CD8-positive, alpha-beta memory T cell (primary cell): ENCODE results near the gene LRRC37A3. TPM values are rescaled to one million over a fixed set of nuclear protein-coding genes. Genes with fewer than 3 reads are reported as not detected.
"Not testable (repeated sequence)": the region's sequence is repeated elsewhere in the genome, so short reads cannot be mapped to it uniquely, and the experiment has no call there.

Experiments
- CTCF ChIA-PET: fragments of 350-600 bp; sonication (Branson Sonifier 250); formaldehyde crosslinking; loops from one replicate; lab custom pipeline; 2021; ENCODE audit warnings: antibody characterized with exemption; lab: Charles Lee
- POLR2A ChIA-PET: fragments of 350-600 bp; sonication (Branson Sonifier 250); formaldehyde crosslinking; loops from one replicate; lab custom pipeline; 2021; ENCODE audit warnings: antibody characterized with exemption; lab: Charles Lee
- DNase-seq, 5 donors: peaks; one replicate each; pipeline versions ENCODE4 v3.0.0 to v3.0.0-alpha.2; 2020 to 2022; ENCODE audit warnings: mixed read lengths in 1 of 5
- H3K27ac ChIP-seq: one replicate; pipeline ENCODE4 v1.7.0; 2013; ENCODE audit warnings: low read depth, mild to moderate bottlenecking, low read length, moderate library complexity
- H3K27me3 ChIP-seq: 2 replicates; pipeline ENCODE4 v1.7.0; 2013; ENCODE audit warnings: low read length, mild to moderate bottlenecking; ENCODE audit not compliant: insufficient read depth, poor library complexity, severe bottlenecking
- H3K36me3 ChIP-seq: 2 replicates; pipeline ENCODE4 v1.7.0; 2013; ENCODE audit warnings: mild to moderate bottlenecking, low read length, moderate library complexity; ENCODE audit not compliant: insufficient read depth
- H3K4me1 ChIP-seq: 2 replicates; pipeline ENCODE4 v1.7.0; 2013; ENCODE audit warnings: mild to moderate bottlenecking, low read length, moderate library complexity; ENCODE audit not compliant: insufficient read depth
- H3K4me3 ChIP-seq: 2 replicates; pipeline ENCODE4 v1.7.0; 2013; ENCODE audit warnings: mild to moderate bottlenecking, low read length
- H3K9me3 ChIP-seq: 2 replicates; pipeline ENCODE4 v1.7.0; 2013; ENCODE audit warnings: mild to moderate bottlenecking, low read length
- H3K27ac Mint-ChIP-seq, 8 donors: one replicate each; pipeline ENCODE4 v1.8.0; 2020 to 2021; ENCODE audit warnings: mixed read lengths in 8 of 8, mild to moderate bottlenecking in 6 of 8, inconsistent platforms in 3 of 8, moderate library complexity in 3 of 8
- H3K27me3 Mint-ChIP-seq, 2 donors: one replicate each; pipeline ENCODE4 v1.8.0; 2020 to 2021; ENCODE audit warnings: mixed read lengths in 2 of 2, mild to moderate bottlenecking in 1 of 2, moderate library complexity in 1 of 2
- H3K36me3 Mint-ChIP-seq, 3 donors: one replicate each; pipeline ENCODE4 v1.8.0; 2020 to 2021; ENCODE audit warnings: mixed read lengths in 3 of 3, inconsistent platforms in 1 of 3, mild to moderate bottlenecking in 1 of 3
- H3K4me1 Mint-ChIP-seq, 3 donors: one replicate each; pipeline ENCODE4 v1.8.0; 2020 to 2021; ENCODE audit warnings: mixed read lengths in 3 of 3, inconsistent platforms in 1 of 3, mild to moderate bottlenecking in 1 of 3
- H3K4me3 Mint-ChIP-seq, 7 donors: one replicate each; pipeline ENCODE4 v1.8.0; 2020 to 2021; ENCODE audit warnings: mixed read lengths in 7 of 7, mild to moderate bottlenecking in 6 of 7, moderate library complexity in 4 of 7, inconsistent platforms in 2 of 7
- H3K9me3 Mint-ChIP-seq, 5 donors: one replicate each; pipeline ENCODE4 v1.8.0; 2020 to 2022; ENCODE audit warnings: mixed read lengths in 5 of 5, mild to moderate bottlenecking in 3 of 5, moderate library complexity in 2 of 5, inconsistent platforms in 1 of 5
- polyA plus RNA-seq: library from polyadenylated mRNA; unstranded; fragments of 300-500 nt; fragmentation: Illumina TruSeq; gene quantifications from one replicate; pipeline ENCODE4 v1.2.3, GENCODE V29; 2021
- total RNA-seq, 2 experiments: library from RNA; stranded (reverse); gene quantifications; one replicate each; pipeline ENCODE4 v1.2.3, GENCODE V29; 2021

LRRC37A3 gene
- total and polyA plus RNA-seq, 3 experiments from 2014 or later, result 1.5 to 9.3 (median 6.6) TPM

GRCh38 chr17:64934284-64934778, 15.1 kb upstream of the LRRC37A3 start:
- CTCF ChIA-PET, H3K27ac Mint-ChIP-seq, H3K4me1 ChIP-seq, H3K4me3 Mint-ChIP-seq, H3K4me1 Mint-ChIP-seq, H3K36me3 ChIP-seq, H3K4me3 ChIP-seq, H3K27me3 ChIP-seq, DNase-seq, H3K9me3 ChIP-seq, H3K36me3 Mint-ChIP-seq, POLR2A ChIA-PET, H3K9me3 Mint-ChIP-seq, H3K27ac ChIP-seq, H3K27me3 Mint-ChIP-seq: not testable (repeated sequence)

- DNase-seq, H3K27me3 Mint-ChIP-seq, H3K4me1 ChIP-seq, H3K27ac ChIP-seq, H3K4me1 Mint-ChIP-seq, H3K27me3 ChIP-seq, H3K36me3 ChIP-seq, POLR2A ChIA-PET, H3K4me3 Mint-ChIP-seq, H3K9me3 Mint-ChIP-seq, H3K36me3 Mint-ChIP-seq, H3K9me3 ChIP-seq, H3K4me3 ChIP-seq, H3K27ac Mint-ChIP-seq: not testable (repeated sequence)
- CTCF ChIA-PET, result interaction anchor here (1.1 kb wide), 1 partner anchor 13 kb away, joined by 3 read pairs; the partner anchor contains the start of gene LRRC37A3
Measured at GRCh38 chr17:64932850-64933249, 13.6 kb upstream of the LRRC37A3 start.

- H3K9me3 Mint-ChIP-seq, H3K4me1 ChIP-seq, H3K27ac ChIP-seq, H3K36me3 Mint-ChIP-seq, H3K27me3 ChIP-seq, POLR2A ChIA-PET, CTCF ChIA-PET, DNase-seq, H3K4me3 ChIP-seq, H3K9me3 ChIP-seq, H3K36me3 ChIP-seq, H3K4me3 Mint-ChIP-seq, H3K27me3 Mint-ChIP-seq: not testable (repeated sequence)
- Mint-ChIP-seq H3K4me1 (peaks cover 6 to 12% (median 10%) of the 10 kb centered on the region in 3 donors), H3K27ac (peak overlapping the region in 1 of 8 donors; percentile 29)
Measured at GRCh38 chr17:64930374-64930773, 11.1 kb upstream of the LRRC37A3 start.

- H3K27me3 ChIP-seq, H3K36me3 Mint-ChIP-seq, POLR2A ChIA-PET, H3K27ac ChIP-seq, H3K4me1 ChIP-seq, H3K36me3 ChIP-seq, CTCF ChIA-PET, H3K27me3 Mint-ChIP-seq, H3K4me3 ChIP-seq, H3K4me3 Mint-ChIP-seq, H3K9me3 ChIP-seq, H3K9me3 Mint-ChIP-seq: not testable (repeated sequence)
- peaks cover 6 to 12% (median 10%) of the 10 kb centered on the region in 3 donors for H3K4me1 Mint-ChIP-seq
- peak overlapping the region in 1 of 8 donors; percentile 5 for H3K27ac Mint-ChIP-seq
- DNase-seq, result peak in 1 of 5 donors; percentile 58
Measured at GRCh38 chr17:64929419-64930209, 10.3 kb upstream of the LRRC37A3 start.

- H3K27me3 Mint-ChIP-seq, POLR2A ChIA-PET, H3K4me3 Mint-ChIP-seq, H3K27me3 ChIP-seq, H3K36me3 Mint-ChIP-seq, H3K36me3 ChIP-seq, DNase-seq, CTCF ChIA-PET, H3K27ac ChIP-seq, H3K27ac Mint-ChIP-seq, H3K4me3 ChIP-seq, H3K4me1 ChIP-seq, H3K9me3 ChIP-seq, H3K9me3 Mint-ChIP-seq: not testable (repeated sequence)
- peaks cover 6 to 12% (median 10%) of the 10 kb centered on the region in 3 donors for H3K4me1 Mint-ChIP-seq
Measured at GRCh38 chr17:64928701-64929100, 9.4 kb upstream of the LRRC37A3 start.

- H3K36me3 Mint-ChIP-seq, H3K27me3 Mint-ChIP-seq, H3K27ac ChIP-seq, H3K9me3 ChIP-seq, H3K4me1 ChIP-seq, H3K4me3 ChIP-seq, POLR2A ChIA-PET, H3K36me3 ChIP-seq, H3K27me3 ChIP-seq, H3K9me3 Mint-ChIP-seq: not testable (repeated sequence)
- DNase-seq, result peak; percentile 41 to 71 (median 68)
- peak overlapping the region in 6 of 8 donors; percentile 2 to 72 (median 24) for H3K27ac Mint-ChIP-seq
- CTCF ChIA-PET, result interaction anchor here (0.7 to 2.1 kb wide), 3 partner anchors 27 to 174 kb away, joined by 3 to 11 read pairs (median 3); no protein-coding TSS in a partner anchor
- H3K4me3 Mint-ChIP-seq, result peak overlapping the region in 1 of 7 donors; percentile 19
- H3K4me1 Mint-ChIP-seq, result peaks cover 6 to 12% (median 10%) of the 10 kb centered on the region in 3 donors
Measured at GRCh38 chr17:64927444-64927843, 8.2 kb upstream of the LRRC37A3 start.

- not testable (repeated sequence) for H3K4me1 ChIP-seq, H3K9me3 ChIP-seq, H3K27me3 ChIP-seq, H3K36me3 Mint-ChIP-seq, H3K9me3 Mint-ChIP-seq, DNase-seq, H3K4me3 Mint-ChIP-seq, H3K27me3 Mint-ChIP-seq, H3K27ac ChIP-seq, H3K27ac Mint-ChIP-seq, H3K4me3 ChIP-seq, H3K36me3 ChIP-seq
- H3K4me1 Mint-ChIP-seq, result peaks cover 6 to 12% (median 10%) of the 10 kb centered on the region in 3 donors
- ChIA-PET POLR2A (interaction anchor here (0.6 kb wide), 1 partner anchor 371 kb away, joined by 3 read pairs; no protein-coding TSS in a partner anchor), CTCF (interaction anchor here (1.9 to 2.1 kb wide), 2 partner anchors 35 to 174 kb away, joined by 7 to 11 read pairs; no protein-coding TSS in a partner anchor)
Measured at GRCh38 chr17:64926430-64926829, 7.2 kb upstream of the LRRC37A3 start.

- peaks cover 6 to 12% (median 11%) of the 10 kb centered on the region in 3 donors for H3K4me1 Mint-ChIP-seq
- H3K27ac ChIP-seq, H3K27me3 Mint-ChIP-seq, H3K4me3 Mint-ChIP-seq, H3K4me1 ChIP-seq, H3K36me3 Mint-ChIP-seq, POLR2A ChIA-PET, H3K9me3 ChIP-seq, H3K27ac Mint-ChIP-seq, DNase-seq, H3K36me3 ChIP-seq, H3K9me3 Mint-ChIP-seq, H3K4me3 ChIP-seq, H3K27me3 ChIP-seq: not testable (repeated sequence)
- CTCF ChIA-PET, result interaction anchor here (1.9 to 2.1 kb wide), 2 partner anchors 36 to 175 kb away, joined by 7 to 11 read pairs; no protein-coding TSS in a partner anchor
Measured at GRCh38 chr17:64925244-64925643, 6.0 kb upstream of the LRRC37A3 start.
